Epithelial cell of esophagus (primary cell): Measurements from ENCODE around the gene ACSL3.

Experiments
- DNase-seq: peaks from one replicate; pipeline ENCODE4 v3.0.0; 2010; ENCODE audit warnings: low read depth
- H3K4me3 ChIP-seq: 2 replicates; pipeline ENCODE4 v1.5.1; 2011; ENCODE audit warnings: mild to moderate bottlenecking, low read length, control low read depth
- CTCF ChIP-seq: IDR thresholded peaks from 2 replicates; pipeline ENCODE4 v1.5.1; 2011; ENCODE audit warnings: low read depth, mild to moderate bottlenecking, low read length, control low read depth, inconsistent platforms; ENCODE audit not compliant: insufficient read depth; ENCODE audit errors: missing control alignments

Gene ACSL3

GRCh38 chr2:222872551-222872950, 11.7 kb downstream of the ACSL3 start:
- no peak overlapping the region for H3K4me3 ChIP-seq
- TF ChIP-seq CTCF = no peak
- DNase-seq = no peak

DNA sequence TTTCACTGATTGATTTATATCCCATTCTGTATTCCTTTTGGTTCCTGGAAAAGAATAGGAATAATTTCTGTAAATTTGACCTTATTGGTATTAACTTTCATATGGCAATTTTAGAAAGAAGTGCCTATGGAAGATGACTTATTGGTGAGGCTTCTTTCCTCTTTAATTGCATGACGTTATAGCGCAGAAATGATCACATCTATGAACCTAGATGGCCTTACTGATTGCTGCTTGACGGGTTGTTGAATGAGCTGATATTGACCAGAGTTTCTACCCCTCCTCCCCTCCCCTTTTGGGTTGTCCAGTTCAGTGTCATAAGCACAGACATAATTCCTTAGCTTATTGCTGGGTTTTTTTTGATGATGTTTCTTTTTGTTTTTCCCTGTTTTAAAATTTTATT, 14.6 kb downstream of the ACSL3 start:
- TF ChIP-seq CTCF = no peak
- H3K4me3 ChIP-seq = no peak overlapping the region
- DNase-seq = no peak

DNA sequence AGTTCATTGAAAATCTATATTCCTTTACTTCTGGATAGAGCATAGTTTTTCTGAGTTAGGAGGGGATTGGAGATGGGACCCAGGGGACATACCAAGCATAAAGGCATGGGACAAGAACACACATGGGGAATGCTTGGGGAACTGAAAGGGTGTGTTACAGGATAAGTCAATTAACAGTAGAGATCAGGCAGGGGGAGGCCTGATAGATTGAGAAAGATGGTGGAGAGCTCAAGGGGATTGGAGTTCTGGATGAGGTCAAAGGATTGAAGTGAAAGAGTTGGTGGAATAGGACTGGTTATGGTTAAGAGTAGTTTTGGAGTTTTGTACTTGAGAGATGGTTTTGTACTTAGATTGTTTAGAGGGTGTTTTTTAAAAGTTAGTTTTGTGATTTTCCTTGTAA, 16.1 kb downstream of the ACSL3 start:
- DNase-seq = no peak
- H3K4me3 ChIP-seq = no peak overlapping the region
- no peak for TF ChIP-seq CTCF

DNA sequence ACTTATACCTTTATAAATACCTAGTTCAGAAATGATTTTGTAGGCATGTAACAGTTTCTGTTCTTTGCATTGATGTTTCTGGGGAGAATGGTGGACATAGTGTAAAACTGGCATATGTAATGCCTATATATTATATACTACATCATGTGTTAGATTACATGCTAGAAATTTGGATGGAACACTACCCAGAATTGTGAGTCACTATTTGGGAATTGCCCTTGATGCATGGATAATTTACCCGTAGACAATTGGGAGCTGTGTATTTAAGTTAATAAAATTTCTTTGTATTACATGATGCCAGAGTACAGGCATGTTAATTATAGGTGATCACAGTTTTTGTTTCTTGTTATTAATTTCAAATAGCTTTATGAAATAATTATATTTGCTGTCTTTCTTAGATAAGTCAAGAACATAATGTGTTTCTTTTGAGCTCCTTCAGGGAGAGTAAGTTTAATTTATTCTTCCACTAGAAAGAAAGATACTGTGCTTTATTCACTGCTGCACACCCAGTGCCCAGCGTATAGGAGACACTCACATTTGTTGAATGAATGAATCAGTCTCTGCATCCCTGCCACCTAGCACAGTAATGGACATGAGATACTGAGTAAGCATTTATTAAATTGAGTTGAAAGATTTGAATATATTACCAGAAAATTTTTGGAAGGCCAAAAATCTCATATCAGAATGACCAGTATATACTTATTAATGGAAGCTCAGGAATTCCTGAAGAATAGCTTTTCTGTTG, 16.9 kb downstream of the ACSL3 start:
- TF ChIP-seq CTCF = no peak
- DNase-seq = peak; percentile 48
- no peak overlapping the region for H3K4me3 ChIP-seq

DNA sequence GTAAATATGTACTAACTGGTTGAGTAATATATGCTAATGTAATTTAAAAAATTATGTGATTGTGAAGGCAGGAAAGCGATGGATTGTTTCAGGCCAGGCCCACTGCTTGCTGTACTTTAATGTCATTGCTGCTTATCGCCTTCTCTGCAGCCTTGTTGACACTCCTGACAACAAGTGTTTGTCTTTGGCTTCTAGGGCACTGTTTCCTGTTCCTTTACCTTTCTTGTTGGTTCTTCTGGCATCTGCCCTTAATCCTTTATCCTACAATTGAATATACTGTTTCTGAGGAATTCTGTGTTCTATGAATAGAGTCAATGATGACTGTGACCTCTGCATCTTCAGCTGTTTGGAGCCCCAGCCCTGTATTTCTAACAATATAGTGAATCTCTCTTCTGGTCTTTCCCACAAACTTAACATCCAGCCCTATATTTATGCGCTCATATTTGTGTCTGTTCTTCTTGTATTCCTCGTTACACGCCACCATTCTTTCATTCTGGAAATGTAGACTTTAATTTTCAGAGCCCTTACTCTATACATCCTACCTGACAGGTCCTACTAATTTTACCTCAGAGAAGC, 17.6 kb downstream of the ACSL3 start:
- H3K4me3 ChIP-seq = no peak overlapping the region
- no peak for TF ChIP-seq CTCF
- no peak for DNase-seq

DNA sequence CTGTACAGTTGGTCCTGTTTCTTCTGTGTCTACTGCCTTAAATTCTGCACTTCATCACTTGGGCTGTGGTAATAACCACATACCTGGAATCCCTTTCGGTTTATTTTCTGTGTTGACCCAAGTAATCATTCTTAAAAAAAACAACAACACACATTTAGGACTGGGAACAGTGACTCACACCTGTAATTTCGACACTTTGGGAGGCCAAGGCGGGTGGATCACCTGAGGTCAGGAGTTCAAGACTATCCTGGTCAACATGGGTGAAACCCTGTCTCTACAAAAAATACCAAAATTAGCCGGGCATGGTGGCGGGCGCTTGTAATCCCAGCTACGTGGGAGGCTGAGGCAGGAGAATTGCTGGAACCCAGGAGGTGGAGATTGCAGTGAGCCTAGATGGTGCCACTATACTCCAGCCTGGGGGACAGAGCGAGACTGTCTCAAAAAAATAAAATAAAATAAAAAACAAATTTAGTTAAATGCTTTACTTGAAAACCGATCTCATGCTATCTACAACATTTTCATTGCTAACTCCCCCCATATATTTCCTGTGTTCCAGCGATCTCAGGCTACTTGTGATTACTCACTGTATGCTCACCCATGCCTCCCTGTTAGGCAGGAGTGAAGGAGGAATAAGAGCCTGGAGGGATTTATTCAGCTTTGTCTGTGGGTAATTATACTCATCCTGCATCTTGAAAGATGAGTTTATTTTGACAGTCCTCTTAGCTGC, 18.2 kb downstream of the ACSL3 start:
- no peak for TF ChIP-seq CTCF
- DNase-seq = peak; percentile 91
- H3K4me3 ChIP-seq = no peak overlapping the region

- DNase-seq = no peak
- H3K4me3 ChIP-seq = no peak overlapping the region
- TF ChIP-seq CTCF = no peak
These were observed 18.7 kb downstream of the ACSL3 start for GRCh38 chr2:222879604-222879933.
